Mesenchymal stem cell (in vitro differentiated cells and primary cell): Measurements from ENCODE around the gene NRXN3.

ENCODE experiments used
- DNase-seq: peaks from one replicate; pipeline ENCODE4 v3.0.0-alpha.2; 2013
- H2AFZ ChIP-seq: one replicate; pipeline ENCODE4 v1.6.1; 2013; ENCODE audit warnings: low read depth, mild to moderate bottlenecking, control low read depth, inconsistent platforms, low read length, moderate library complexity
- H2AK5ac ChIP-seq: 2 replicates; pipeline ENCODE4 v1.6.1; 2013; ENCODE audit warnings: low read length, moderate library complexity, mild to moderate bottlenecking, inconsistent platforms; ENCODE audit not compliant: severe bottlenecking
- H2BK120ac ChIP-seq: one replicate; pipeline ENCODE4 v1.6.1; 2013; ENCODE audit warnings: low read depth, mild to moderate bottlenecking, inconsistent platforms, low read length, moderate library complexity
- H2BK12ac ChIP-seq, 2 experiments: one replicate each; pipeline ENCODE4 v1.6.1; 2013; ENCODE audit warnings: inconsistent platforms in 2 of 2, low read length in 2 of 2, mild to moderate bottlenecking in 2 of 2, moderate library complexity in 2 of 2, control low read depth in 1 of 2
- H2BK15ac ChIP-seq: one replicate; pipeline ENCODE4 v1.6.1; 2013; ENCODE audit warnings: mild to moderate bottlenecking, low read depth, inconsistent platforms; ENCODE audit not compliant: poor library complexity, severe bottlenecking
- H2BK5ac ChIP-seq: 2 replicates; pipeline ENCODE4 v1.6.1; 2013; ENCODE audit warnings: low read depth, mild to moderate bottlenecking, low read length, control low read depth, inconsistent platforms; ENCODE audit not compliant: poor library complexity, severe bottlenecking
- H3K14ac ChIP-seq, 2 experiments: one replicate each; pipeline ENCODE4 v1.6.1; 2013; ENCODE audit warnings: inconsistent platforms in 2 of 2, low read length in 2 of 2, control low read depth in 1 of 2, mild to moderate bottlenecking in 1 of 2, moderate library complexity in 1 of 2
- H3K18ac ChIP-seq, 2 experiments: one replicate each; pipeline ENCODE4 v1.6.1; 2013; ENCODE audit warnings: inconsistent platforms in 2 of 2, low read length in 2 of 2, control low read depth in 1 of 2, low read depth in 1 of 2, mild to moderate bottlenecking in 1 of 2
- H3K23ac ChIP-seq, 2 experiments: one replicate each; pipeline ENCODE4 v1.6.1; 2013; ENCODE audit warnings: inconsistent platforms in 2 of 2, low read length in 2 of 2, mild to moderate bottlenecking in 2 of 2, moderate library complexity in 2 of 2, control low read depth in 1 of 2
- H3K27ac ChIP-seq: 2 replicates; pipeline ENCODE4 v1.5.1; 2013; ENCODE audit warnings: mild to moderate bottlenecking, moderate library complexity, low read length, control low read depth, inconsistent platforms; ENCODE audit not compliant: poor library complexity, severe bottlenecking
- H3K27me3 ChIP-seq, 2 experiments: 2 replicates each; pipeline versions ENCODE4 v1.6.1 to v1.7.0; 2013; ENCODE audit warnings: low read length in 2 of 2, mild to moderate bottlenecking in 2 of 2, moderate library complexity in 2 of 2, control low read depth in 1 of 2, inconsistent platforms in 1 of 2; ENCODE audit not compliant: control insufficient read depth in 1 of 2, insufficient read depth in 1 of 2
- H3K36me3 ChIP-seq, 2 experiments: 2 replicates each; pipeline versions ENCODE4 v1.6.1 to v1.7.0; 2013; ENCODE audit warnings: low read length in 2 of 2, control low read depth in 1 of 2, inconsistent platforms in 1 of 2, low read depth in 1 of 2, mild to moderate bottlenecking in 1 of 2; ENCODE audit not compliant: insufficient read depth in 2 of 2, control insufficient read depth in 1 of 2
- H3K4ac ChIP-seq, 2 experiments: one replicate each; pipeline ENCODE4 v1.6.1; 2013; ENCODE audit warnings: inconsistent platforms in 2 of 2, low read length in 2 of 2, mild to moderate bottlenecking in 2 of 2, moderate library complexity in 2 of 2, control low read depth in 1 of 2, low read depth in 1 of 2
- H3K4me1 ChIP-seq: 2 replicates; pipeline ENCODE4 v1.6.1; 2013; ENCODE audit warnings: low read depth, low read length, control low read depth; ENCODE audit not compliant: control insufficient read depth, insufficient read depth
- H3K4me2 ChIP-seq: 2 replicates; pipeline ENCODE4 v1.6.1; 2013; ENCODE audit warnings: low read length, mild to moderate bottlenecking, inconsistent platforms; ENCODE audit not compliant: poor library complexity, severe bottlenecking
- H3K4me3 ChIP-seq, 2 experiments: 2 replicates each; pipeline versions ENCODE4 v1.5.1 to v1.7.0; 2013; ENCODE audit warnings: low read length in 2 of 2, mild to moderate bottlenecking in 2 of 2, control low read depth in 1 of 2, low read depth in 1 of 2; ENCODE audit not compliant: insufficient read depth in 1 of 2
- H3K79me1 ChIP-seq: replicated peaks from 2 replicates; pipeline ENCODE4 v1.6.1; 2013; ENCODE audit warnings: mild to moderate bottlenecking, control low read depth, low read length, inconsistent platforms; ENCODE audit not compliant: poor library complexity, severe bottlenecking
- H3K9ac ChIP-seq: 2 replicates; pipeline ENCODE4 v1.7.0; 2013; ENCODE audit warnings: mild to moderate bottlenecking, low read length, moderate library complexity
- H3K9me3 ChIP-seq: 2 replicates; pipeline ENCODE4 v1.7.0; 2013; ENCODE audit warnings: mild to moderate bottlenecking, low read length; ENCODE audit not compliant: control insufficient read depth
- H4K8ac ChIP-seq: one replicate; pipeline ENCODE4 v1.6.1; 2013; ENCODE audit warnings: inconsistent platforms, mild to moderate bottlenecking, low read length, moderate library complexity
- H4K91ac ChIP-seq: one replicate; pipeline ENCODE4 v1.6.1; 2013; ENCODE audit warnings: mild to moderate bottlenecking, low read length, inconsistent platforms
- WGBS: methylation state at CpG from one replicate; pipeline ENCODE4 v1.1.7; 2013; ENCODE audit warnings: mixed read lengths; 5-methylcytosine and 5-hydroxymethylcytosine counted together

Gene NRXN3

DNA sequence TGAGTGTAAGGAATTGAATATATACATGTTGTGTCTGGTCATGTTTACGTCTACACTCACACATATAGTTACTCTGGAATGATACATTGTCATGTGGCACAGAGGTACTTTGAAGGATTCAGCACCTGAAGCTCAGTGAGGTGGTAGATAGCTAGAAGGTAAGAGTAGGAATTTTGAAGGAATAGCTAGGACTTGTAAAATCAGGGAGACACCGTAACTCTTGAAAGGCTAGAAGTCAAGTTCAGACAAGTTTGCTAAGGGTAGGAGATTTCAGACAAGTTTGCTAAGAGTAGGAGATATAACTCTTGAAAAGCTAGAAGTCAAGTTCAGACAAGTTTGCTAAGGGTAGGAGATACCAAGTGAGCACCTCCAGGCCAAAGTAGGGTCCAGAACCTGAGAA, 14.0 kb upstream of the NRXN3 start:
- Histone ChIP-seq H2AK5ac (no peak overlapping the region), H2BK12ac (no peak overlapping the region), H3K36me3 (no peaks in the 10 kb centered on the region), H2BK15ac (no peak overlapping the region), H3K4me3 (no peak overlapping the region), H3K4me1 (no peaks in the 10 kb centered on the region), H2BK120ac (no peak overlapping the region), H3K9me3 (no peaks in the 10 kb centered on the region), H2BK5ac (no peak overlapping the region), H3K4ac (no peak overlapping the region), H3K9ac (no peak overlapping the region), H4K8ac (no peak overlapping the region), H4K91ac (no peak overlapping the region), H3K79me1 (no peaks in the 10 kb centered on the region), H3K23ac (no peak overlapping the region), H2AFZ (no peak overlapping the region), H3K18ac (no peak overlapping the region), H3K4me2 (no peak overlapping the region), H3K14ac (no peak overlapping the region), H3K27ac (no peak overlapping the region), H3K27me3 (peaks cover 0 to 16% of the 10 kb centered on the region in 2 experiments)
- DNase-seq = no peak
- 88% methylated on average over 1 of the region's 2 CpGs for WGBS

DNA sequence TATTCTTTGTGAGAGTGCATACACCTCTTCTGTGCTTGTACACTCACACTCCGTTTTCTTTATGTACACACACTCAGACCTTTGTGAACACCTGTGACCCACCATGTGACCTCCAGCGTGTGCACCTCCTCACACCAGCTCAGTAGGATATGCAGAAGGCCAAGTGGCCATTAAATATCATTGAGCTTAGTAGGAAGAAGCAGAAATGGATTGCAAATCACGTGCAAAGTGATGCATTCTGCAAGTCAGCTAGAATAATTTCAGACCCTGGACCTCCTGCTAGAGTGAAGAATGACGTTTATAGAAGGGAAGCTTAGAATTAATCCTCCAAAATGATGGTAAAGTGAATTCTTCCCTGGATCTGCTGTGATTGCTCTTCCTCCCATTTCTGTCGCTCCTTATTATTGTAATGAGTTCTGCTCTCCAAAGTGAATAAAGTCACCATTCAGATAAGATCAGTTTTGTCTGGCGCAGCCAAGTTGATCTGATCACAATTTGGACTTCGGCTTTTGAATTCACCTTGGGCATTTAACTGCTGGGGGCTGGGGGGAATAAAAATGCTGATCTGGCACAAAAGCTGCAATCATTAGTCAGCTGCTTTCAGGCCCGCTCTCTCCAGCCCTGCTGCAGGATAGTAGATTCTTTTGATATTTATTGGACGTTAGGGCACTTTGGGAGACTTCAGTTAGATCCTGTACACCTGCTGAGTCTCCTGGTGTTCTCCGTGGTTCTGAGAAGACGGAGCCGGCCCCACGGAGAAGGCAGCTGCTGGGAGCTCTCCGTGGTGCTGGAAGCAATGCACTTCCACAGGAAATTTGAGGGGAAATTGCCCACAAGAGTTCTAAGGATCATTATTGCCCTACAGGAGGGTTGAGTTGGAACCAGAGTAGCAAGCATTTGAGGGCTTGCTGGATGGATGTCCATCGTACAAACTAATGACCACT, 12.4 kb upstream of the NRXN3 start:
- H3K4me3 ChIP-seq = no peak overlapping the region
- no peak overlapping the region for H2BK5ac ChIP-seq
- DNase-seq = no peak
- H4K8ac ChIP-seq = no peak overlapping the region
- no peak overlapping the region for H3K27ac ChIP-seq
- no peak overlapping the region for H3K23ac ChIP-seq
- no peak overlapping the region for H3K4ac ChIP-seq
- no peak overlapping the region for H2BK120ac ChIP-seq
- H3K36me3 ChIP-seq = no peaks in the 10 kb centered on the region
- 40% methylated on average over 14 of the region's 15 CpGs for WGBS
- H3K4me2 ChIP-seq = no peak overlapping the region
- H2AFZ ChIP-seq = no peak overlapping the region
- H2BK15ac ChIP-seq = no peak overlapping the region
- H3K9ac ChIP-seq = no peak overlapping the region
- no peak overlapping the region for H2BK12ac ChIP-seq
- no peak overlapping the region for H3K18ac ChIP-seq
- no peak overlapping the region for H2AK5ac ChIP-seq
- no peaks in the 10 kb centered on the region for H3K9me3 ChIP-seq
- no peaks in the 10 kb centered on the region for H3K79me1 ChIP-seq
- no peaks in the 10 kb centered on the region for H3K4me1 ChIP-seq
- H3K27me3 ChIP-seq = peaks cover 0 to 14% of the 10 kb centered on the region in 2 experiments
- no peak overlapping the region for H4K91ac ChIP-seq
- no peak overlapping the region for H3K14ac ChIP-seq

DNA sequence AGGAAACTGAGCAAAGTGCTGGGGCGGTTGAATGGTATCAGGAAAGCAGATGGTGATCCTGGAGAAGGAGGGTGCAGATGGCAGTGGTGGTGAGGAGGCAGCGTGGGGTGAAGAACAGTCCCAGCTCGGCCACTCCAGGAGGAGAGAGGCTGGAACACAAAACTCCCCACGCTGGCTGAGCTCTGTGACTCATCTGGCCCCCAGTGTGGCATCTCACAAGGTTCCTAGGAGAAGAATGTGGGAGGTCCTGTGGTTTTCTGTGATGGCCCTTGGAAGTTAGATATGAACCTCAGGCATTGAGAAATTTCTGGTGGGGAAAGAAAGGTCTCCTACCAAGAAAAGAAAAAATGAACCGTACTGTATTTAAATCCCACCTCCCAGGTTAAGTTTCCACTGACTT, 8.0 kb upstream of the NRXN3 start:
- H3K23ac ChIP-seq = no peak overlapping the region
- H3K9ac ChIP-seq = no peak overlapping the region
- no peak overlapping the region for H3K4me2 ChIP-seq
- H2AFZ ChIP-seq = no peak overlapping the region
- H3K4ac ChIP-seq = no peak overlapping the region
- H2AK5ac ChIP-seq = no peak overlapping the region
- H3K18ac ChIP-seq = no peak overlapping the region
- H3K79me1 ChIP-seq = no peaks in the 10 kb centered on the region
- no peak for DNase-seq
- H4K8ac ChIP-seq = no peak overlapping the region
- H3K27me3 ChIP-seq = peaks cover 0 to 24% of the 10 kb centered on the region in 2 experiments
- no peak overlapping the region for H2BK120ac ChIP-seq
- no peak overlapping the region for H2BK15ac ChIP-seq
- H4K91ac ChIP-seq = no peak overlapping the region
- H3K9me3 ChIP-seq = no peaks in the 10 kb centered on the region
- H3K36me3 ChIP-seq = no peaks in the 10 kb centered on the region
- no peak overlapping the region for H3K27ac ChIP-seq
- no peak overlapping the region for H3K4me3 ChIP-seq
- H2BK5ac ChIP-seq = no peak overlapping the region
- H2BK12ac ChIP-seq = no peak overlapping the region
- 37% methylated on average over 4 of the region's 5 CpGs for WGBS
- no peaks in the 10 kb centered on the region for H3K4me1 ChIP-seq
- H3K14ac ChIP-seq = no peak overlapping the region

DNA sequence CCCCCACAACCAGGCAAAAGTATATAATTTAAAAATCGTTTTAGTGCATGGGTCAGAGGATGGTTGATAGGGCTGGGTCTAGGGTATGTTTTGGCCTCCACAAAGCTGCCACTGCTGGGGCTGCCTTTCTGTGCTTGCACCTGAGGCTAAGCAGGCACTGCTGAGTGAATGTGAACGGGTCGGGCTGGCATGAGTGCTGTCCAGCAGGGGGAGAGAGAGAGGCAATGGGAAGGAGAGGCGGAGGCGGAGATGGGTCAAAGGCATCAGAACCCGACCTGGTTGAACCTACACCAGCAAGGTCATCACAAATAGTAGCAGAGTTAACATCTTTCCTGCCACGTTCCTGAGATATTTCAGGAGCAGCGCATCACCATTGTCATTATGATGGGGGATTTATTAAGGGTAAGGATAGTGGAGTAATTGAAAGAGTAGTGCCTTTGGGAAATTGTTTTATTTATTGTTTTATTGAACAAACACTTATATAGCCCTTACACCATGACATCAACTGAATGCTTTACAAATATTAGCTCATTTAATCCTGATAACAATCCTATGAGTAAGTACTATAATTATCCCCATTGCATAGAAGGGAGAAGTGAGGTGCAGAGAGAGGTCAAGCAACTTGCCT, 5.8 kb upstream of the NRXN3 start:
- WGBS = 13% methylated on average over 6 of the region's 8 CpGs
- Histone ChIP-seq H3K18ac (no peak overlapping the region), H2AFZ (no peak overlapping the region), H3K4me2 (no peak overlapping the region), H2BK120ac (no peak overlapping the region), H2BK12ac (no peak overlapping the region), H2BK15ac (no peak overlapping the region), H2BK5ac (no peak overlapping the region), H3K9me3 (no peaks in the 10 kb centered on the region), H3K4me3 (no peak overlapping the region), H3K27ac (no peak overlapping the region), H3K14ac (no peak overlapping the region), H2AK5ac (no peak overlapping the region), H3K23ac (no peak overlapping the region), H4K8ac (no peak overlapping the region), H4K91ac (no peak overlapping the region), H3K36me3 (no peaks in the 10 kb centered on the region), H3K79me1 (no peaks in the 10 kb centered on the region), H3K27me3 (peaks cover 0 to 32% of the 10 kb centered on the region in 2 experiments), H3K4ac (no peak overlapping the region), H3K4me1 (no peaks in the 10 kb centered on the region), H3K9ac (no peak overlapping the region)
- no peak for DNase-seq
